DMS 273 (cell line): ENCODE data around the gene VSTM2B.
A peak's percentile ranks its signal among the peaks of the same experiment; 100 is the strongest.
"Not testable (repeated sequence)": the region's sequence is repeated elsewhere in the genome, so short reads cannot be mapped to it uniquely, and the experiment has no call there.

Source experiments
- DNase-seq: peaks from one replicate; lab custom pipeline; 2025; ENCODE audit not compliant: unreplicated experiment; lab: John Stamatoyannopoulos, UW

The VSTM2B gene

GRCh38 chr19:29525901-29526729, at the start of gene VSTM2B:
VSTM2B (plus strand) TSS chr19:29525994; CDS start chr19:29526584, 590 bp downstream.
- peak; percentile 53 for DNase-seq

GRCh38 chr19:29476528-29476927, 49.3 kb upstream of the VSTM2B start:
- DNase-seq, result no peak

DNA sequence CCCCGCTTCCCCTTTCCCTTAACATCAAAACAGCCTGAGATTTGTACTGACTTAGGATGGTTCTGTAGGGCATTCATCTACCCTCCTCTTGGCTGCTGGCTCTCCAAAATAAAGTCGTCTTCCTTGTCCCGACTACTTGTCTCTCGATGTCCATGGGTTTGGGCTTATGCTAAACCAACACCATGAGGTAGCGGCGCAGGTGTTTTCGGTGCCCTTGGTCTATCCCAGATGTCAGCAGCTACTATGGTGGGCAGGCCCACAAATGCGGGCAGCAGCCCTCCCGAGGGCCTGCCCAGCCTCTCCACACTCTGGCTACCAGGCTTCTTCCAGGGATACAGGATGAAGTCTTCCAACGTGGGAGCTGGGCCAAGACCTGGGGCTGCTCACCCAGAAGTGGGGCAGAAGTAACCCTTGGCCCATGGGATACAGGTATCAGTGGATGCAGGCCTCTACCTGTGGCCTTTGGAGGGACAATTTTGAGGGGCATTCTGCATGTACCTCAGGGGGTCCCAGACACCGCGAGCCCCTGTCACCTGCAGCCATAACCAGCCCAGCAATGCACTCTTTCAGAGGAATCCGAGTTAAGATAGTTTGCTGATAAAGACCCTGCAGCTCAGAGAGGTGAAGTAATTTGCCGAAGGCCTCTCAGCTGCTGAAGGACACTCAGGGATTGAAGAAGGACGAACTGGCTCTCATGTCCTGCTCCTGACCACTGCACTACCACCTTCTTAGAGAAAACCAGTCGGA, 47.8 kb upstream of the VSTM2B start:
- no peak for DNase-seq

- peak; percentile 76 for DNase-seq
Measured at GRCh38 chr19:29478578-29479565, 46.9 kb upstream of the VSTM2B start.

DNA sequence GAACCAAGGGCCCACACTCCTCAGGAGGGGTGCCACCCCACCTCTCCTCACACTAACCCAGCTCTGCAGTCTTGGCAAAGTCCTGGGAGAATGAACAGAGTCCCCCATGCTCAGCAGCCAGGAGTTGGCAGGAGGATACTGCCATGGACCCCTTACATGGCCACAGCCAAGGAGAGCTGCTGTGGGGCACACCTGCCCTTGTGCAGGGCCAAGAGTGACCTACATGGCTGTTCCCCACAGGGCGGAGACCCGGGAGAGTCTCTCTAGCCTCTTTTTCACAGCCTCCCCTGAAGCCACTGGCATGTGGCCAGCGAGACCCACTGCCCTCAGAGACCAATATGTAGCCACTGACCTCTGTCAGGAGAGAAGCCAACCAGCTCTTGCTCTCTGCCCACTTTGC, 45.9 kb upstream of the VSTM2B start:
- DNase-seq, result no peak

DNA sequence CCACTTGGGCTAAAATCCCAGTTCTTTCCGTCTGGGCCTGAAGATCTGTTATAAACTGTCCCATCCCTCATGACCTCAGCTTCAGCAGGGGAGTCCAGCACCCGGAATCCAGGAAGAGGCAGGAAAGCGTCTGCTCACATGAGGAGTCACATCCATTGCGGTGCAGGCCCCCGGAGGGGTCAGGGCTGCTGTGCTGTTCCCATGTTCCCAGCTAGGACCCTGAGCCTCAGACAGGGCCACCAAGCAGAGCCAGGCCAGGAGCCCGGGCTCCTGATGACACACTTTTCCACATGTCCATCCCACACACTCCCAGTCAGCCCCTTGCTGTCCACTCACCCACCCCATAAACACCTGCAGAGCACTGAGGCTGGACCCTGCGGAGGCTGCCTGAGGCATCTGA, 45.3 kb upstream of the VSTM2B start:
- DNase-seq, result no peak

GRCh38 chr19:29482855-29483640, 42.7 kb upstream of the VSTM2B start:
- DNase-seq, result no peak

DNA sequence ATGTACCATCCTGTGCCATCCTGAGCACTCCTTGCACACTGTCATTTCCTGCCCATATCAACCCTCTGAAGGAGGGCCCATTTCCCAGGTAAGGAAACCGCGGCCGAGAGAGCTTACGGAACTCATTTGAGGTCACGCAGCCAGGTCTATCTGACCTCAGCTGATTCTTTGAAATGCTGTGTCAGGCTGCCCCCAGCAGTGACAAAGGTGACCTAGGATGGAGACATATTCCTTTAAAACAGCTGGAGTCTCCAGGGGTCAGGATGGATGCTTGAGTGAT, 42.2 kb upstream of the VSTM2B start:
- DNase-seq, result no peak

DNA sequence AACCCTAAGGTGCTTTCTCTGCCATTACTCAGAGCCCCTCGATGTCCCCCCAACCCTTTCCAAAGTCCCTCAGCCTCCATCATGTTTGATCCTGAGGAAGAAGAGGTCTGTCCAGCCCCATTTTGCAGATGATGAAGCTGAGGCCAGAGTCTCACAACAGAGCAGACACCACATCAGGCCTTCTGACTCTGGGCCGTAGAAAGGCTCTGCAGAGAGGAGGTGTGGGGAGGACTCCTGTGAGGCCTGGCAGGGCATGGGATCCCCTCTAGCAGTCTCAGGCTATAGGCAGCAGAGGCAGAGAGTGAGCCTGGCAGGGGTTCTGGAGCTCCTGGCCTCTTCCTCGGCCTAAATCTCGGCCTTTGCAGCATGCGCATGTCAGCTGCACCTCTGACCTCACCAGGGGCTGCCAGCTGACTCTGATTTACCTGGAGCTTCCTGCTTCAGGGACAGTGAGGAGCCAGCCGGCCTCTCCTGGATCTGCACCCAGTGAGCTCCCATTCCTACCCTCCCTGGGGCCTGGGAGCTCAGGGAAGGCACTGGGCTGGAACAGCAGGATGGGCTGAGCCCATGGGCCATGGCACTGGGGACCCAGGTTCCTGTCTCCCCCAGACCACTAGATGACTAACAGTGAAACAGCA, 41.7 kb upstream of the VSTM2B start:
- no peak for DNase-seq

GRCh38 chr19:29484876-29485275, 40.9 kb upstream of the VSTM2B start:
- DNase-seq, result no peak

DNA sequence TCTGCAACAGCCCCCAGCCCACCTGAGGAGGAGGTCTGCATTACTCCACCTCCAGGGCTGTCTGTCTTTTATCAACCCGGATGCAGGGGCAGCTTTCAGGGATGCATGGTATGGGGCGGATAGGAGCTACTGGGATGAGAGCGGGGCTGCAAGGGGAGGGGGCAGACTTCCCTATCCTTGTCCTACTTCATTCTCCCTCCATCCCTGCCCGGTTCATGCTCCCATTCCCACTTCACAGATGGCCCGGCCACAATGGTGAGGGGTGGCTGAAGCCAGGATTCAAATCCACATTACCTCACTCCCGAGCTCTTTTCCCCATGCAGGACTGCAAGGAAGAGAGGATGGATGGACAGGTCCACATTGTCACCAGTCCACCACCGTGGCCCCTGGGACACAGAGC, 40.5 kb upstream of the VSTM2B start:
- no peak for DNase-seq

DNA sequence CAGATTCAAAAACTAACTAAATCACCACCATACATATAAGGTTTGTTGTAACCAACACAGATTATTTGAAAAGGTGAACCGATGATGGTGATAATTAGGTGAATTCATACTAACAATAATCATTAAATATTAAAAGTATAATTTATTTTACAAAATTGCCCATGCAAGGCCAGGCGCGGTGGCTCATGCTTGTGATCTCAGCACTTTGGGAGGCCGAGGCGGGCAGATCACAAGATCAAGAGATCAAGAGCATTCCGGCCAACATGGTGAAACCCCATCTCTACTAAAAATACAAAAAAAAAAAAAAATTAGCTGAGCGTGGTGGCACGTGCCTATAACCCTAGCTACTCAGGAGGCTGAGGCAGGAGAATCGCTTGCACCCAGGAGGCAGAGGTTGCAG, 38.8 kb upstream of the VSTM2B start:
- DNase-seq, result not testable (repeated sequence)

- no peak for DNase-seq
Measured at GRCh38 chr19:29487432-29487831, 38.4 kb upstream of the VSTM2B start.

GRCh38 chr19:29488316-29488715, 37.5 kb upstream of the VSTM2B start:
- DNase-seq, result no peak

DNA sequence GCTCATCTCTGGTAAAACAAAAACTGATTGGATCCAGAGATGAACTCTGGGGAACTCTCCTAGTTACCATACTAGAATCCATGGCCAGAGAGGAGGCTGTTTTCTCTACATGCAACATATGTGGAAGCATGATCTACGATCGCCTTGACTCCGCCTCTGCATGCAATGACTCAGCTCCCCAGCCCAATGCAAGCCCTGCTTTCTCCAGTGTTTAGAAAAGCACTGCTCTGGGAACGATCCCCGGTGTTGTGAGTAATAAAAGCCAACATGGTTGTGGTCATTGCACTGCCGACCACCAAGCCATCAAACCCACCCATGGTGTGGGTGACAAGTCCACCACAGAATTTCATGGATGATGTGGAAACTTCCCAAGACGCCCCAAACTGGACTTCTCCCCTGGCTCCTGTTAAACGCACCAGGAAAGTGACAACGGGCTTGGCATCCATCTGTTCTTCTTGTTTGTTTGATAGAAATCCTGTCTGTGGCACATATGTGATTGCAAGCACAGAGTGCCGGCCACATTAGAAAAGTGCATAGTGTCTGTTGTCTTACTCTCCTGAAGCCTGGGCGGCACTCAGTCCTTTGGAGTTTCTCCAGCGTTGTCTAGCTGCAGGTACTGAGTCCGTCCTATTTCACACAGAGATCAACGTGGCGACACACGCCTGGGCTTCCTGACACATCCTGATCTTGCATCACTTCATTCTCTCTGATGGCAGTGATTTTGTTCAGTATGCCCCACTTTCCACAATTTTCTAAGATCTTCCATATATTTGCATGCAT, 36.4 kb upstream of the VSTM2B start:
- DNase-seq, result no peak

DNA sequence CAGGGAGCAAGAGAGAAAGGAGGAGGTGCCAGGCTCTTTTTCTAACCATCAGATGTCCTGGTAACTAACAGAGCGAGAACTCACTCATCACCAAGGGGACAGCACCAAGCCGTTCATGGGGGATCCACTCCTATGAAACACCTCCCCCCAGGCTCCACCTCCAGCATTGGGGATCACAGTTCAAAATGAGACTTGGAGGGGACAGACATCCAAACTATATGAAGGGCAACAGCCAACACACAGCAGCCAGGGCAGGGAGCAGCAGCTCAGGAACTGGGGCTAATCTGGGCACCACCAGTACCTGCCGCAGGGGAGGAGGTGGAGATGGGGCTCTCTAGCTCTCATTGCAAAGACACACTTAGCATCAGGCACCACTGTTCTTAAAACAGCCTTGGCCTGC, 34.3 kb upstream of the VSTM2B start:
- DNase-seq, result no peak

- DNase-seq, result no peak
Measured at GRCh38 chr19:29491995-29492577, 33.7 kb upstream of the VSTM2B start.

DNA sequence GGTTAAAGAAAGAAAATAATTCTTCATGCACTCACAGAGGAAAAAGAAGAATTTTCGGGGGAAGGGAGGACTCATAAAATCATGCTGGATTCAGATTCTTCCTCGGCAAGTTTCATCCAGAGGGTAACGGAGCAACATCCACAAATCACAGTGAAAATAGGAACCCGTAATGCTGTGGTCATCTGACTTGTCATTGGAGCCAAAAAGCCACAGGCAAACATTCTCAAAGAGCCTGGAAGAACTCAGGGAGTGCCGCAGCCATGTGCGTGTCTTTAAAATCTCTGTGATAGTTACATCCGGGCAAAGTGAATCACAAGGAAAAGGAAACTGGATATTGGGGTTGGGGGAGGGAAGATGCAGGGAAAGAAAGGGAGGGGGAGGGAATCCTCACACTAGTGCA, 33.0 kb upstream of the VSTM2B start:
- DNase-seq, result no peak

GRCh38 chr19:29495091-29495490, 30.7 kb upstream of the VSTM2B start:
- no peak for DNase-seq
